HCT116 (cell line): ENCODE data around the gene OSTM1. TPM values are rescaled to one million over a fixed set of nuclear protein-coding genes. Genes with fewer than 3 reads are reported as not detected.

Experiments
- ATAC-seq: fragments of 200-7000 bp; cut with Tn5 transposase; 2 replicates; pipeline ENCODE4 v1.9.1; 2020; ENCODE audit warnings: mild to moderate bottlenecking, moderate library complexity
- BruUV-seq: library from RNA; stranded (reverse); fragments of 400-500 nt; replicated peaks from 2 replicates; lab custom pipeline; 2021; lab: Mats Ljungman, UMichigan
- CTCF ChIA-PET: fragments of 300-600 bp; sonication (Branson Sonifier 250); formaldehyde crosslinking; loops from one replicate; lab custom pipeline; 2021; ENCODE audit warnings: antibody characterized with exemption; lab: Charles Lee
- POLR2A ChIA-PET: fragments of 300-600, 350-600 bp; sonication (Branson Sonifier 250); formaldehyde crosslinking; loops from one replicate; lab custom pipeline; 2021; ENCODE audit warnings: antibody characterized with exemption; lab: Charles Lee
- RAD21 ChIA-PET, 2 experiments: fragments of 300-600 bp; sonication (Branson Sonifier 250); formaldehyde crosslinking; loops; one replicate each; lab custom pipeline; 2023; ENCODE audit warnings: low total read pairs in 2 of 2; ENCODE audit not compliant: uncharacterized antibody in 2 of 2, unreplicated experiment in 2 of 2, low non-redundant PET in 1 of 2; lab: Charles Lee
- DNase-seq: peaks from one replicate; pipeline ENCODE4 v3.0.0-alpha.2; 2010; ENCODE audit warnings: low read depth, low spot score
- H2AFZ ChIP-seq: fragments of 200-600 bp; shearing (Covaris generic), sonication (generic); 2 replicates; pipeline ENCODE4 v1.6.1; 2017; ENCODE audit warnings: low read depth, mixed run types, mixed read lengths, antibody characterized with exemption, low read length; ENCODE audit not compliant: poor library complexity, severe bottlenecking
- H3K27ac ChIP-seq: 2 replicates; pipeline ENCODE4 v1.5.1; 2012; ENCODE audit warnings: low read depth, low read length
- H3K27me3 ChIP-seq: fragments of 200-600 bp; sonication (generic); 2 replicates; pipeline ENCODE4 v1.6.1; 2016; ENCODE audit warnings: mixed run types, low read length, mixed read lengths; ENCODE audit not compliant: insufficient read depth
- H3K36me3 ChIP-seq, 2 experiments: fragments of 200-500 bp in 1 of 2; fragments of 200-600 bp in 1 of 2; sonication (Bioruptor generic) in 1 of 2; sonication (generic) in 1 of 2; 2 replicates each; pipeline versions ENCODE4 v1.5.1 to v1.6.1; 2014 to 2016; ENCODE audit warnings: low read length in 2 of 2, inconsistent platforms in 1 of 2, mixed read lengths in 1 of 2, mixed run types in 1 of 2; ENCODE audit not compliant: insufficient read depth in 2 of 2, control insufficient read depth in 1 of 2
- H3K4me1 ChIP-seq, 2 experiments: fragments of 200-600 bp in 1 of 2; sonication (generic) in 1 of 2; 2 replicates each; pipeline versions ENCODE4 v1.5.1 to v1.6.1; 2012 to 2017; ENCODE audit warnings: low read length in 2 of 2, inconsistent platforms in 1 of 2, mild to moderate bottlenecking in 1 of 2, mixed read lengths in 1 of 2, mixed run types in 1 of 2, moderate library complexity in 1 of 2; ENCODE audit not compliant: insufficient read depth in 2 of 2, control insufficient read depth in 1 of 2
- H3K4me2 ChIP-seq: fragments of 200-600 bp; sonication (generic); 2 replicates; pipeline ENCODE4 v1.6.1; 2017; ENCODE audit warnings: mixed run types, low read length, mixed read lengths
- H3K4me3 ChIP-seq, 2 experiments: fragments of 200-600 bp in 1 of 2; sonication (generic) in 1 of 2; replicated peaks in 1 of 2; 2 replicates each; pipeline ENCODE4 v1.5.1; 2011 to 2016; ENCODE audit warnings: low read length in 2 of 2, control low read depth in 1 of 2, low read depth in 1 of 2, mild to moderate bottlenecking in 1 of 2, mixed read lengths in 1 of 2, mixed run types in 1 of 2
- H3K79me2 ChIP-seq: fragments of 200-600 bp; sonication (generic); 2 replicates; pipeline ENCODE4 v1.6.1; 2017; ENCODE audit warnings: mild to moderate bottlenecking, mixed run types, low read length, moderate library complexity, mixed read lengths; ENCODE audit not compliant: insufficient read depth
- H3K9ac ChIP-seq: fragments of 200-600 bp; sonication (generic); 2 replicates; pipeline ENCODE4 v1.6.1; 2016; ENCODE audit warnings: low read length, mixed read lengths
- H3K9me2 ChIP-seq: fragments of 200-600 bp; sonication (generic), shearing (Covaris generic); 2 replicates; pipeline ENCODE4 v1.6.1; 2017; ENCODE audit warnings: mixed run types, mild to moderate bottlenecking, moderate library complexity; ENCODE audit not compliant: insufficient read depth
- H3K9me3 ChIP-seq, 2 experiments: fragments of 200-500 bp in 1 of 2; fragments of 200-600 bp in 1 of 2; sonication (Bioruptor generic) in 1 of 2; sonication (generic) in 1 of 2; 2 replicates each; pipeline ENCODE4 v1.6.1; 2014 to 2017; ENCODE audit warnings: low read length in 2 of 2, mixed read lengths in 2 of 2, inconsistent platforms in 1 of 2, low read depth in 1 of 2, mild to moderate bottlenecking in 1 of 2, mixed run types in 1 of 2, moderate library complexity in 1 of 2; ENCODE audit not compliant: control insufficient read depth in 1 of 2, insufficient read depth in 1 of 2
- H4K20me1 ChIP-seq: fragments of 200-600 bp; sonication (generic), shearing (Covaris generic); 2 replicates; pipeline ENCODE4 v1.6.1; 2017; ENCODE audit warnings: mixed run types, mild to moderate bottlenecking, moderate library complexity; ENCODE audit not compliant: insufficient read depth
- CBX3 ChIP-seq: IDR thresholded peaks from 2 replicates; pipeline ENCODE4 v1.6.1; 2012; ENCODE audit warnings: low read depth
- CEBPB ChIP-seq: IDR thresholded peaks from 2 replicates; pipeline ENCODE4 v1.6.1; 2012; ENCODE audit warnings: low read depth
- EGR1 ChIP-seq: IDR thresholded peaks from 2 replicates; pipeline ENCODE4 v1.6.1; 2012; ENCODE audit warnings: low read depth
- EZH2 ChIP-seq: fragments of 200-600 bp; sonication (generic); IDR thresholded peaks from 2 replicates; pipeline ENCODE4 v1.6.1; 2017; ENCODE audit warnings: antibody characterized with exemption, mixed run types
- EZH2phosphoT487 ChIP-seq: fragments of 200-600 bp; IDR thresholded peaks from 2 replicates; pipeline ENCODE4 v1.6.1; 2018; ENCODE audit warnings: antibody characterized with exemption, borderline replicate concordance
- FOSL1 ChIP-seq: IDR thresholded peaks from 2 replicates; pipeline ENCODE4 v1.6.1; 2012; ENCODE audit warnings: low read depth
- MAX ChIP-seq: IDR thresholded peaks from 2 replicates; pipeline ENCODE4 v1.6.1; 2012
- POLR2AphosphoS5 ChIP-seq: IDR thresholded peaks from 2 replicates; pipeline ENCODE4 v1.6.1; 2011; ENCODE audit warnings: mild to moderate bottlenecking, low read depth, low read length, moderate library complexity
- RAD21 ChIP-seq: IDR thresholded peaks from 2 replicates; pipeline ENCODE4 v1.6.1; 2012; ENCODE audit warnings: low read depth, mild to moderate bottlenecking
- REST ChIP-seq: IDR thresholded peaks from 2 replicates; pipeline ENCODE4 v1.6.1; 2012; ENCODE audit warnings: low read depth
- SIN3A ChIP-seq: IDR thresholded peaks from 2 replicates; pipeline ENCODE4 v1.6.1; 2012; ENCODE audit warnings: low read depth
- SRF ChIP-seq: IDR thresholded peaks from 2 replicates; pipeline ENCODE4 v1.6.1; 2012; ENCODE audit warnings: low read depth
- YY1 ChIP-seq: IDR thresholded peaks from 2 replicates; pipeline ENCODE4 v1.6.1; 2011; ENCODE audit warnings: low read length, low read depth, moderate library complexity, mild to moderate bottlenecking; ENCODE audit not compliant: insufficient replicate concordance; ENCODE audit errors: extremely low read depth
- ZFX ChIP-seq: fragments of 450-650 bp; IDR thresholded peaks from 2 replicates; pipeline ENCODE4 v1.6.1; 2017
- intact Hi-C: fragments of 100-400 bp; cut with micrococcal nuclease; formaldehyde crosslinking; loops from 2 replicates; pipeline ENCODE4 v1.10.0; 2022
- total RNA-seq: library from RNA; stranded (reverse); gene quantifications from one replicate; pipeline ENCODE4 v1.2.1, GENCODE V29; 2021; ENCODE audit not compliant: unreplicated experiment
- TF ChIP-seq, protein P1 (sequence below): IDR thresholded peaks from 2 replicates; pipeline ENCODE4 v1.6.1; 2011; ENCODE audit warnings: mild to moderate bottlenecking, low read length, moderate library complexity; ENCODE audit not compliant: insufficient replicate concordance; ENCODE audit errors: extremely low read depth

The OSTM1 gene
- total RNA-seq, 1 experiment from 2014 or later = 11.2 TPM

- no peak for ATAC-seq
- intact Hi-C loops = loop anchor here (10.0 kb wide), 1 partner anchor 972 kb away; no protein-coding TSS in a partner anchor
- POLR2A ChIA-PET = no interaction called here
Observed at GRCh38 chr6:108102965-108103364, 28.4 kb upstream of the OSTM1 start.

GRCh38 chr6:108100003-108100402, 25.5 kb upstream of the OSTM1 start:
- ATAC-seq = no peak
- no peaks in the 10 kb centered on the region for H3K79me2 ChIP-seq
- POLR2A ChIA-PET = no interaction called here
- RAD21 ChIA-PET = no interaction called here
- no peak overlapping the region for H3K4me2 ChIP-seq
- no peaks in the 10 kb centered on the region for H3K27me3 ChIP-seq
- TF ChIP-seq POLR2AphosphoS5 = no peak
- no peak for TF ChIP-seq EZH2
- TF ChIP-seq SRF = no peak
- TF ChIP-seq FOSL1 = no peak
- TF ChIP-seq RAD21 = no peak
- no peak for TF ChIP-seq EGR1
- no peak for TF ChIP-seq YY1
- no peak for TF ChIP-seq EZH2phosphoT487
- TF ChIP-seq MAX = no peak
- no peak for TF ChIP-seq SIN3A
- TF ChIP-seq, protein P1, sequence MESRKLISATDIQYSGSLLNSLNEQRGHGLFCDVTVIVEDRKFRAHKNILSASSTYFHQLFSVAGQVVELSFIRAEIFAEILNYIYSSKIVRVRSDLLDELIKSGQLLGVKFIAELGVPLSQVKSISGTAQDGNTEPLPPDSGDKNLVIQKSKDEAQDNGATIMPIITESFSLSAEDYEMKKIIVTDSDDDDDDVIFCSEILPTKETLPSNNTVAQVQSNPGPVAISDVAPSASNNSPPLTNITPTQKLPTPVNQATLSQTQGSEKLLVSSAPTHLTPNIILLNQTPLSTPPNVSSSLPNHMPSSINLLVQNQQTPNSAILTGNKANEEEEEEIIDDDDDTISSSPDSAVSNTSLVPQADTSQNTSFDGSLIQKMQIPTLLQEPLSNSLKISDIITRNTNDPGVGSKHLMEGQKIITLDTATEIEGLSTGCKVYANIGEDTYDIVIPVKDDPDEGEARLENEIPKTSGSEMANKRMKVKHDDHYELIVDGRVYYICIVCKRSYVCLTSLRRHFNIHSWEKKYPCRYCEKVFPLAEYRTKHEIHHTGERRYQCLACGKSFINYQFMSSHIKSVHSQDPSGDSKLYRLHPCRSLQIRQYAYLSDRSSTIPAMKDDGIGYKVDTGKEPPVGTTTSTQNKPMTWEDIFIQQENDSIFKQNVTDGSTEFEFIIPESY = no peak
- TF ChIP-seq REST = no peak
- TF ChIP-seq CEBPB = no peak
- no peak for TF ChIP-seq ZFX
- TF ChIP-seq CBX3 = no peak
- no peaks in the 10 kb centered on the region for H4K20me1 ChIP-seq
- CTCF ChIA-PET = no interaction called here
- H3K9me3 ChIP-seq = no peaks in the 10 kb centered on the region
- no peak for DNase-seq
- BruUV-seq = no TSS peak
- no peak overlapping the region for H3K4me3 ChIP-seq
- H3K9me2 ChIP-seq = no peaks in the 10 kb centered on the region
- H3K9ac ChIP-seq = no peak overlapping the region
- no peak overlapping the region for H3K27ac ChIP-seq
- H3K36me3 ChIP-seq = no peaks in the 10 kb centered on the region
- intact Hi-C loops = loop anchor here (10.0 kb wide), 1 partner anchor 975 kb away; no protein-coding TSS in a partner anchor
- H2AFZ ChIP-seq = no peak overlapping the region
- H3K4me1 ChIP-seq = no peaks in the 10 kb centered on the region

More at GRCh38 chr6:108102965-108103364, 28.4 kb upstream of the OSTM1 start:
- no peak overlapping the region for H3K4me2 ChIP-seq
- no peaks in the 10 kb centered on the region for H4K20me1 ChIP-seq
- no peaks in the 10 kb centered on the region for H3K9me2 ChIP-seq
- no peaks in the 10 kb centered on the region for H3K27me3 ChIP-seq
- ChIA-PET CTCF (no interaction called here), RAD21 (no interaction called here)
- no peak overlapping the region for H3K9ac ChIP-seq
- no peaks in the 10 kb centered on the region; a peak in 1 of 4 replicates for H3K4me1 ChIP-seq
- no TSS peak for BruUV-seq
- H3K36me3 ChIP-seq = no peaks in the 10 kb centered on the region
- H3K4me3 ChIP-seq = no peak overlapping the region
- DNase-seq = no peak
- no peaks in the 10 kb centered on the region for H3K9me3 ChIP-seq
- no peak overlapping the region for H3K27ac ChIP-seq
- no peaks in the 10 kb centered on the region for H3K79me2 ChIP-seq
- H2AFZ ChIP-seq = no peak overlapping the region
- TF ChIP-seq ZFX = no peak
- TF ChIP-seq YY1 = no peak
- TF ChIP-seq CBX3 = no peak
- TF ChIP-seq RAD21 = no peak
